Fibroblast of lung (primary cell): ENCODE results near the gene SEC31A. TPM values are rescaled to one million over a fixed set of nuclear protein-coding genes. Genes with fewer than 3 reads are reported as not detected.
"Not testable (repeated sequence)": the region's sequence is repeated elsewhere in the genome, so short reads cannot be mapped to it uniquely, and the experiment has no call there.

Experiments
- DNase-seq, 2 donors: peaks; one replicate each; pipeline versions ENCODE4 v3.0.0 to v3.0.0-alpha.2; 2010; ENCODE audit warnings: low read depth in 2 of 2
- H2AFZ ChIP-seq: 2 replicates; pipeline ENCODE4 v1.5.1; 2012; ENCODE audit warnings: low read length, control low read depth, inconsistent platforms
- H3K27ac ChIP-seq: 2 replicates; pipeline ENCODE4 v1.5.1; 2011; ENCODE audit warnings: low read length, control low read depth; ENCODE audit not compliant: insufficient read depth
- H3K27me3 ChIP-seq: 2 replicates; pipeline ENCODE4 v1.5.1; 2011; ENCODE audit warnings: mild to moderate bottlenecking, low read length; ENCODE audit not compliant: control insufficient read depth, insufficient read depth
- H3K36me3 ChIP-seq: 2 replicates; pipeline ENCODE4 v1.5.1; 2011; ENCODE audit warnings: low read length; ENCODE audit not compliant: control insufficient read depth, insufficient read depth
- H3K4me1 ChIP-seq: 2 replicates; pipeline ENCODE4 v1.5.1; 2011; ENCODE audit warnings: low read length; ENCODE audit not compliant: control insufficient read depth, insufficient read depth; ENCODE audit errors: extremely low read depth
- H3K4me2 ChIP-seq: 2 replicates; pipeline ENCODE4 v1.5.1; 2011; ENCODE audit warnings: low read length, control low read depth; ENCODE audit not compliant: insufficient read depth; ENCODE audit errors: extremely low read depth
- H3K4me3 ChIP-seq, 4 experiments: fragments of 200-600 bp in 1 of 4; sonication (generic) in 1 of 4; replicated peaks in 1 of 4; 2 replicates each; pipeline ENCODE4 v1.5.1; 2011 to 2016; ENCODE audit warnings: low read length in 4 of 4, low read depth in 3 of 4, mild to moderate bottlenecking in 3 of 4, control low read depth in 2 of 4, inconsistent platforms in 1 of 4, mixed read lengths in 1 of 4; ENCODE audit not compliant: insufficient read depth in 1 of 4; ENCODE audit errors: control extremely low read depth in 1 of 4
- H3K79me2 ChIP-seq: 2 replicates; pipeline ENCODE4 v1.5.1; 2012; ENCODE audit warnings: mild to moderate bottlenecking, low read length, inconsistent platforms; ENCODE audit not compliant: control insufficient read depth, insufficient read depth
- H3K9ac ChIP-seq: 2 replicates; pipeline ENCODE4 v1.5.1; 2011; ENCODE audit warnings: mild to moderate bottlenecking, low read length, control low read depth; ENCODE audit not compliant: insufficient read depth
- H3K9me3 ChIP-seq: 2 replicates; pipeline ENCODE4 v1.5.1; 2012; ENCODE audit warnings: low read depth, low read length; ENCODE audit not compliant: control insufficient read depth, insufficient read depth
- H4K20me1 ChIP-seq: 2 replicates; pipeline ENCODE4 v1.5.1; 2011; ENCODE audit warnings: low read length; ENCODE audit not compliant: control insufficient read depth, insufficient read depth; ENCODE audit errors: extremely low read depth
- EZH2 ChIP-seq: IDR thresholded peaks from 2 replicates; pipeline ENCODE4 v1.5.1; 2012; ENCODE audit warnings: low read length, control low read depth, mild to moderate bottlenecking; ENCODE audit errors: missing control alignments
- polyA plus RNA-seq, 2 donors: library from polyadenylated mRNA; depleted of rRNA in 1 of 2; stranded (reverse) in 1 of 2; unstranded in 1 of 2; fragments of >200 nt; gene quantifications; 2 replicates each; pipeline ENCODE4 v1.2.1, GENCODE V29; 2011 to 2012; ENCODE audit warnings: missing spikeins in 1 of 2
- total RNA-seq: library from RNA; depleted of rRNA; stranded (reverse); fragments of >200 nt; gene quantifications from 2 replicates; pipeline ENCODE4 v1.2.1, GENCODE V29; 2014
- TF ChIP-seq, protein P1 (sequence below), 2 donors: IDR thresholded peaks in 1 of 2; conservative IDR thresholded peaks in 1 of 2; 1 replicate in 1 of 2; 2 replicates in 1 of 2; pipeline ENCODE4 v1.5.1; 2011 to 2012; ENCODE audit warnings: low read length in 2 of 2, control low read depth in 1 of 2, inconsistent platforms in 1 of 2, low read depth in 1 of 2, mild to moderate bottlenecking in 1 of 2

Gene SEC31A
- total and polyA plus RNA-seq, 2 donors (not counting 1 experiment from before 2014, with no cell fraction given), result 342 to 472 TPM

DNA sequence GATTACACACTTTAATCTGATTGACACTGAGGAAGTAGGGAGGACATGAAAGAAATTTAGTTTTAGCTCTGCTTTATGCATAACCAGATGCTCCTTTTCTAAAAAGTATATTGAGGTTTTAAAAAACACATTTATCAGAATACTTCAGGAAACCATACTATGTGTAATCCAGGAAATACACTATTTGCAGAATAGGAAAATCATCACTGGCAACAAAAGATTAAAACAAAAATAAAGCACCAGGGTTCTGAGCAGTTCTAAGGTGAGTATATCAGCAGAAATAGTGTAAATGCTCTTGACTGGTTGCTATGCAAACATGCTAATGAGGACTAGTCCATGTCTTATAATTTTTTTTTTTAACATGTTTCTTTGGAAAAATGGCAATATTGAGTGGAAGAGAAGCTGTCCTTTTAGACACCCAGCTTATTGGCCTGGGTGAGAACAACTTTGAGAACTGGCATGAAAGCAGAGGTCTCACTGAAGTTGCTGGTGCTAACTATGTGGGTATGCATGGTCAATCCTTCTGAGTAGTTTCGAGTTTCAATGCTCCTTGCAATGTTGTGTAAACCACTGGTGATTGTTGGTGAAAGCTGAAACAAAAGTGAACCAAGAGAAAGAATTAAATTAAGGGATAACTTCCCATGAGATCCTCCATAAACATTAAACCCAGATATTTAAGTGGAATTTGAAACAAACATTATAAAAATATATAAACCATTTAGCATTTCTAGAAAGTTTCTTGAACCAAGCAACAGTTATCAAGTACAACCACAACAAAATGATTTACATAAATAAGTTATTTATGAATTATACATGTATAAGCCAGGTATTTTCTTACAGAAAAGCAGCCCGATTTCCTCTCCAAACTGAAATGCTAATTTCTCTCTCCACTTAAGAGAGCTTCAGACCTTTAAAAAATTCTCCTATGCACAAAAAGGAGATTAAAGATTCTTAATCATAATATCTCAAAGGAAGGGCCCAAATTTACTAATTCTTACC is 72.0 kb downstream of the SEC31A start:
- Histone ChIP-seq H3K9ac (no peak overlapping the region), H4K20me1 (no peaks in the 10 kb centered on the region), H3K4me1 (no peaks in the 10 kb centered on the region), H3K9me3 (no peaks in the 10 kb centered on the region), H3K27me3 (no peaks in the 10 kb centered on the region), H3K79me2 (no peaks in the 10 kb centered on the region), H3K4me2 (no peak overlapping the region), H3K36me3 (peaks cover 15% of the 10 kb centered on the region), H2AFZ (no peak overlapping the region), H3K27ac (no peak overlapping the region), H3K4me3 (no peak overlapping the region)
- TF ChIP-seq, protein P1, sequence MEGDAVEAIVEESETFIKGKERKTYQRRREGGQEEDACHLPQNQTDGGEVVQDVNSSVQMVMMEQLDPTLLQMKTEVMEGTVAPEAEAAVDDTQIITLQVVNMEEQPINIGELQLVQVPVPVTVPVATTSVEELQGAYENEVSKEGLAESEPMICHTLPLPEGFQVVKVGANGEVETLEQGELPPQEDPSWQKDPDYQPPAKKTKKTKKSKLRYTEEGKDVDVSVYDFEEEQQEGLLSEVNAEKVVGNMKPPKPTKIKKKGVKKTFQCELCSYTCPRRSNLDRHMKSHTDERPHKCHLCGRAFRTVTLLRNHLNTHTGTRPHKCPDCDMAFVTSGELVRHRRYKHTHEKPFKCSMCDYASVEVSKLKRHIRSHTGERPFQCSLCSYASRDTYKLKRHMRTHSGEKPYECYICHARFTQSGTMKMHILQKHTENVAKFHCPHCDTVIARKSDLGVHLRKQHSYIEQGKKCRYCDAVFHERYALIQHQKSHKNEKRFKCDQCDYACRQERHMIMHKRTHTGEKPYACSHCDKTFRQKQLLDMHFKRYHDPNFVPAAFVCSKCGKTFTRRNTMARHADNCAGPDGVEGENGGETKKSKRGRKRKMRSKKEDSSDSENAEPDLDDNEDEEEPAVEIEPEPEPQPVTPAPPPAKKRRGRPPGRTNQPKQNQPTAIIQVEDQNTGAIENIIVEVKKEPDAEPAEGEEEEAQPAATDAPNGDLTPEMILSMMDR (conservative IDR thresholded peaks at IDR 0.05 in 1 of 2, IDR thresholded peaks at IDR 0.05 in 1 of 2; ENCODE audit: low read depth in 1 of 2, low read length in 2 of 2), result no peak
- TF ChIP-seq EZH2, result no peak
- no peak for DNase-seq

DNA sequence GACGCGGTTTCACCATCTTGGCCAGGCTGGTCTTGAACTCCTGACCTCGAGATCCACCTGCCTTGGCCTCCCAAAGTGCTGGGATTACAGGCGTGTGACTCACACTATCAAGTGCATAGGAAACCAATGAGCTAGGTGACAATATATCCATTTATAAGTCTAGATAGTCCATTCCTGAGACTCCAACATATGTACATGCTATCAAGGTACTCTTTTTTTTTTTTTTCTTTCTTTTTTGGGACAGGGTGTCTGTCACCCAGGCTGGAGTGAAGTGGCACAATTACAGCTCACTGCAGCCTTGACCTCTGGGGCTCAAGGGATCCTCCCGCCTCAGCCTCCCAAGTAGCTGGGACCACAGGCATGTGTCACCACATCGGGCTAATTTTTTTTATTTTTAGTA is 74.1 kb downstream of the SEC31A start:
- H3K4me2 ChIP-seq, H3K27me3 ChIP-seq, H4K20me1 ChIP-seq, DNase-seq, H3K4me1 ChIP-seq, H3K9me3 ChIP-seq, H3K4me3 ChIP-seq, H3K27ac ChIP-seq, H3K9ac ChIP-seq, H2AFZ ChIP-seq, H3K79me2 ChIP-seq: not testable (repeated sequence)
- H3K36me3 ChIP-seq, result peaks cover 11% of the 10 kb centered on the region

DNA sequence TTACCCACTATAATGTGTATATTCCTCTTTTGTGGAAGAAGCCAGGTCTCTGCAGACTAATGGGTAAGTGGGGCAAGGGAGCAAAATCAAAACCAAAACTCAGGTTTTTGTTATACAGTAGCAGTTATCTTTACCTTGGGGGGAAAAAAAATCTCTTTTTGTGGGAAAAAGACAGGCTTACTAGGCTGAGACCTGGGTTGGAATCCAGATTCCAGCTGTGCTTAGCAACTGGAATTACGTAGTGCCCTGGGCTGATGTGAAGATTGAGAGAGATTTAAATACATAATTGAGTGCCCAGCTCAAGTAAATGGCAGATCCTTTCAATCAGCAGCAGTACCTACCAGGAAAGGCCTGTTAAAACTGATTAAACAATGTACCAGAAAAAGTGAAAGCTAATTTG is 76.9 kb downstream of the SEC31A start:
- peaks cover 6% of the 10 kb centered on the region for H3K36me3 ChIP-seq
- H3K27ac ChIP-seq, result no peak overlapping the region
- no peaks in the 10 kb centered on the region for H3K9me3 ChIP-seq
- no peak overlapping the region for H2AFZ ChIP-seq
- H3K79me2 ChIP-seq, result no peaks in the 10 kb centered on the region
- no peak for DNase-seq
- H3K9ac ChIP-seq, result no peak overlapping the region
- H3K4me1 ChIP-seq, result no peaks in the 10 kb centered on the region
- H3K27me3 ChIP-seq, result no peaks in the 10 kb centered on the region
- TF ChIP-seq, protein P1 (conservative IDR thresholded peaks at IDR 0.05 in 1 of 2, IDR thresholded peaks at IDR 0.05 in 1 of 2; ENCODE audit: low read depth in 1 of 2, low read length in 2 of 2), result no peak
- TF ChIP-seq EZH2, result no peak
- H3K4me2 ChIP-seq, result no peak overlapping the region
- no peak overlapping the region for H3K4me3 ChIP-seq
- no peaks in the 10 kb centered on the region for H4K20me1 ChIP-seq
